HEK293 (cell line): Measurements from ENCODE around the gene TMEM259.
A peak's percentile ranks its signal among the peaks of the same experiment; 100 is the strongest.

Experiments used
- EGR2 ChIP-seq: fragments of 450-650 bp; formaldehyde crosslinking; IDR thresholded peaks from 2 replicates; pipeline ENCODE4 v1.5.1; 2016; ENCODE audit warnings: low read depth, missing biosample characterization, missing genetic modification characterization
- GLI2 ChIP-seq: fragments of 450-650 bp; formaldehyde crosslinking; IDR thresholded peaks from 2 replicates; pipeline ENCODE4; 2017; ENCODE audit warnings: missing biosample characterization, missing genetic modification characterization, low read depth, borderline replicate concordance
- GLIS2 ChIP-seq: fragments of 450-650 bp; formaldehyde crosslinking; IDR thresholded peaks from 2 replicates; pipeline ENCODE4 v1.5.1; 2016; ENCODE audit warnings: missing biosample characterization, missing genetic modification characterization
- KLF8 ChIP-seq: fragments of 450-650 bp; formaldehyde crosslinking; IDR thresholded peaks from 2 replicates; pipeline ENCODE4 v1.5.1; 2016; ENCODE audit warnings: missing biosample characterization, missing genetic modification characterization
- KLF9 ChIP-seq: fragments of 450-650 bp; formaldehyde crosslinking; IDR thresholded peaks from 2 replicates; pipeline ENCODE4 v1.5.1; 2016; ENCODE audit warnings: missing biosample characterization, missing genetic modification characterization, low read depth
- PRDM1 ChIP-seq: fragments of 450-650 bp; formaldehyde crosslinking; IDR thresholded peaks from 2 replicates; pipeline ENCODE4; 2016; ENCODE audit warnings: missing biosample characterization, missing genetic modification characterization
- WT1 ChIP-seq: fragments of 450-650 bp; formaldehyde crosslinking; IDR thresholded peaks from 2 replicates; pipeline ENCODE4 v1.5.1; 2016; ENCODE audit warnings: missing biosample characterization, missing genetic modification characterization
- ZBTB20 ChIP-seq: fragments of 450-650 bp; formaldehyde crosslinking; IDR thresholded peaks from 2 replicates; pipeline ENCODE4 v1.5.1; 2016; ENCODE audit warnings: missing biosample characterization, missing genetic modification characterization
- ZEB2 ChIP-seq: fragments of 450-650 bp; formaldehyde crosslinking; IDR thresholded peaks from 2 replicates; pipeline ENCODE4 v1.5.1; 2016; ENCODE audit warnings: missing biosample characterization, missing genetic modification characterization
- ZFP3 ChIP-seq: fragments of 450-650 bp; formaldehyde crosslinking; IDR thresholded peaks from 2 replicates; pipeline ENCODE4 v1.5.1; 2016; ENCODE audit warnings: low read depth, missing biosample characterization, missing genetic modification characterization
- ZNF2 ChIP-seq: fragments of 450-650 bp; formaldehyde crosslinking; IDR thresholded peaks from 2 replicates; pipeline ENCODE4 v1.5.1; 2016; ENCODE audit warnings: missing biosample characterization, missing genetic modification characterization
- ZNF223 ChIP-seq: fragments of 450-650 bp; formaldehyde crosslinking; IDR thresholded peaks from 2 replicates; pipeline ENCODE4 v1.5.1; 2016; ENCODE audit warnings: missing biosample characterization, missing genetic modification characterization
- ZNF239 ChIP-seq: fragments of 450-650 bp; formaldehyde crosslinking; IDR thresholded peaks from 2 replicates; pipeline ENCODE4 v1.5.1; 2016; ENCODE audit warnings: missing biosample characterization, missing genetic modification characterization
- ZNF248 ChIP-seq: fragments of 450-650 bp; formaldehyde crosslinking; IDR thresholded peaks from 2 replicates; pipeline ENCODE4 v1.5.1; 2017; ENCODE audit warnings: missing biosample characterization, missing genetic modification characterization
- ZNF354C ChIP-seq: fragments of 450-650 bp; formaldehyde crosslinking; IDR thresholded peaks from 2 replicates; pipeline ENCODE4 v1.5.1; 2016; ENCODE audit warnings: missing biosample characterization, missing genetic modification characterization, low read depth, borderline replicate concordance
- ZNF560 ChIP-seq: fragments of 450-650 bp; formaldehyde crosslinking; IDR thresholded peaks from 2 replicates; pipeline ENCODE4 v1.5.1; 2017; ENCODE audit warnings: missing biosample characterization, missing genetic modification characterization, borderline replicate concordance
- ZNF677 ChIP-seq: fragments of 450-650 bp; IDR thresholded peaks from 2 replicates; pipeline ENCODE4 v1.5.0; 2018; ENCODE audit warnings: missing biosample characterization, mild to moderate bottlenecking, missing genetic modification characterization, moderate library complexity
- ZNF830 ChIP-seq: fragments of 450-650 bp; IDR thresholded peaks from 2 replicates; pipeline ENCODE4 v1.5.0; 2018; ENCODE audit warnings: missing biosample characterization, missing genetic modification characterization, low read depth, mild to moderate bottlenecking, moderate library complexity
- ZSCAN23 ChIP-seq: fragments of 450-650 bp; formaldehyde crosslinking; IDR thresholded peaks from 2 replicates; pipeline ENCODE4 v1.5.1; 2016; ENCODE audit warnings: missing biosample characterization, missing genetic modification characterization
- ZSCAN30 ChIP-seq: fragments of 450-650 bp; IDR thresholded peaks from 2 replicates; pipeline ENCODE4 v1.5.1; 2018; ENCODE audit warnings: missing biosample characterization, mild to moderate bottlenecking, missing genetic modification characterization, moderate library complexity
- ZXDB ChIP-seq: fragments of 450-650 bp; formaldehyde crosslinking; IDR thresholded peaks from 2 replicates; pipeline ENCODE4 v1.5.1; 2016; ENCODE audit warnings: missing biosample characterization, missing genetic modification characterization
- TF ChIP-seq, protein P1 (sequence below): fragments of 450-650 bp; formaldehyde crosslinking; IDR thresholded peaks from 2 replicates; pipeline ENCODE4 v1.5.1; 2016; ENCODE audit warnings: missing biosample characterization, missing genetic modification characterization
- TF ChIP-seq, protein P2 (sequence below): fragments of 450-650 bp; formaldehyde crosslinking; IDR thresholded peaks from 2 replicates; pipeline ENCODE4 v1.5.1; 2016; ENCODE audit warnings: missing biosample characterization, missing genetic modification characterization
- TF ChIP-seq, protein P3 (sequence below): fragments of 450-650 bp; formaldehyde crosslinking; IDR thresholded peaks from 2 replicates; pipeline ENCODE4 v1.5.1; 2016; ENCODE audit warnings: missing biosample characterization, missing genetic modification characterization
- TF ChIP-seq, protein P4 (sequence below): fragments of 450-650 bp; formaldehyde crosslinking; IDR thresholded peaks from 2 replicates; pipeline ENCODE4 v1.5.1; 2016; ENCODE audit warnings: missing biosample characterization, missing genetic modification characterization, borderline replicate concordance
- TF ChIP-seq, protein P5 (sequence below): sonication (generic); formaldehyde crosslinking; IDR thresholded peaks from 2 replicates; pipeline ENCODE4 v1.8.1; 2022; ENCODE audit warnings: mild to moderate bottlenecking, moderate library complexity, missing genetic modification reagents

Gene TMEM259

DNA sequence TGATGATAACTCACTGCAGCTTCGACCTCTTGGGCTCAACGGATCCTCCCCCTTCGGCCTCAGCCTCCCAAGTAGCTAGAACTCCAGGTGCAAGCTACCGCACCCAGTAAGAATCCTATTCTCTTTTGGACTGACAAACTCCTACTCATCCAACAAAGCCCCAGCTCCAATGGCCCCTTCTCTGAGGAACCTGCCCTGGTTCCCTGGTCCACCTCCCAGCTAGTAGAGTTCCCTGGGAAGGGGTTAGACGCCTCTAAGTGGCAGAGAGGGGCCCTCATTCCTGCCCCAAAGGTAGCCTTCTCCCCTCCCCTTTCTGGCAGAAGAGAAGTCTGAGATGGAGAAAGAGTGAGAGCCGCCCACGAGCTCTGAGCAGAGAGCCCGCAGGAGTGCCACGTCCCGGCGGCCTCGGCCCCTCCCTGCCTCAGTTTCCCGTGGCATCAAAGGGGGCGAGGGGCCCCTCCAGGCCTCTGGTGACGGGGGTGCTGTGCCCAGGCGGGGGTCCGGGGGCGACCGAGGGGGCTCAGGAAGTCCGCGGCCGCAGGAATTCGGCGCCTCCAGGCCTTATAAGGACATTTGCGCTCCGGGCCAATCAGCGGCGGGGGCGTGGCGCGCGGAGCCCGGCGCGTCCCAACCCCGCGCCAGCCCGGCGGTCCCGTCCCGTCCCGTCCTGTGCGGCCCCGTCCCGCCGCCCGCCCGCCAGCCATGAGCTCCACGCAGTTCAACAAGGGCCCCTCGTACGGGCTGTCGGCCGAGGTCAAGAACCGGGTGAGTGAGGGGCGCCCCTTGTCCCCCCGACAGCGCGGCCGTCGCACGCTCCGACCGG, 5.2 kb upstream of the TMEM259 start, which contains the start of gene CNN2 (continued):
- TF ChIP-seq, protein P1, sequence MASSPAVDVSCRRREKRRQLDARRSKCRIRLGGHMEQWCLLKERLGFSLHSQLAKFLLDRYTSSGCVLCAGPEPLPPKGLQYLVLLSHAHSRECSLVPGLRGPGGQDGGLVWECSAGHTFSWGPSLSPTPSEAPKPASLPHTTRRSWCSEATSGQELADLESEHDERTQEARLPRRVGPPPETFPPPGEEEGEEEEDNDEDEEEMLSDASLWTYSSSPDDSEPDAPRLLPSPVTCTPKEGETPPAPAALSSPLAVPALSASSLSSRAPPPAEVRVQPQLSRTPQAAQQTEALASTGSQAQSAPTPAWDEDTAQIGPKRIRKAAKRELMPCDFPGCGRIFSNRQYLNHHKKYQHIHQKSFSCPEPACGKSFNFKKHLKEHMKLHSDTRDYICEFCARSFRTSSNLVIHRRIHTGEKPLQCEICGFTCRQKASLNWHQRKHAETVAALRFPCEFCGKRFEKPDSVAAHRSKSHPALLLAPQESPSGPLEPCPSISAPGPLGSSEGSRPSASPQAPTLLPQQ (tag by site-specific recombination): peak; percentile 19; the same call in 1 of the 2 replicates
- TF ChIP-seq, protein P2, sequence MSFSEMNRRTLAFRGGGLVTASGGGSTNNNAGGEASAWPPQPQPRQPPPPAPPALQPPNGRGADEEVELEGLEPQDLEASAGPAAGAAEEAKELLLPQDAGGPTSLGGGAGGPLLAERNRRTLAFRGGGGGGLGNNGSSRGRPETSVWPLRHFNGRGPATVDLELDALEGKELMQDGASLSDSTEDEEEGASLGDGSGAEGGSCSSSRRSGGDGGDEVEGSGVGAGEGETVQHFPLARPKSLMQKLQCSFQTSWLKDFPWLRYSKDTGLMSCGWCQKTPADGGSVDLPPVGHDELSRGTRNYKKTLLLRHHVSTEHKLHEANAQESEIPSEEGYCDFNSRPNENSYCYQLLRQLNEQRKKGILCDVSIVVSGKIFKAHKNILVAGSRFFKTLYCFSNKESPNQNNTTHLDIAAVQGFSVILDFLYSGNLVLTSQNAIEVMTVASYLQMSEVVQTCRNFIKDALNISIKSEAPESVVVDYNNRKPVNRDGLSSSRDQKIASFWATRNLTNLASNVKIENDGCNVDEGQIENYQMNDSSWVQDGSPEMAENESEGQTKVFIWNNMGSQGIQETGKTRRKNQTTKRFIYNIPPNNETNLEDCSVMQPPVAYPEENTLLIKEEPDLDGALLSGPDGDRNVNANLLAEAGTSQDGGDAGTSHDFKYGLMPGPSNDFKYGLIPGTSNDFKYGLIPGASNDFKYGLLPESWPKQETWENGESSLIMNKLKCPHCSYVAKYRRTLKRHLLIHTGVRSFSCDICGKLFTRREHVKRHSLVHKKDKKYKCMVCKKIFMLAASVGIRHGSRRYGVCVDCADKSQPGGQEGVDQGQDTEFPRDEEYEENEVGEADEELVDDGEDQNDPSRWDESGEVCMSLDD: no peak
- TF ChIP-seq ZEB2 (tag by site-specific recombination): 0 out of 2 replicates have a peak, but pooled peaks have one; percentile 49
- TF ChIP-seq ZNF223 (tag by site-specific recombination): no peak
- TF ChIP-seq ZNF830 (tag by site-specific recombination): no peak
- peak; percentile 20; the same call in 1 of the 2 replicates for TF ChIP-seq ZXDB (tag by site-specific recombination)
- no peak for TF ChIP-seq ZNF2
- no peak for TF ChIP-seq KLF8 (tag by site-specific recombination)
- TF ChIP-seq, protein P3, sequence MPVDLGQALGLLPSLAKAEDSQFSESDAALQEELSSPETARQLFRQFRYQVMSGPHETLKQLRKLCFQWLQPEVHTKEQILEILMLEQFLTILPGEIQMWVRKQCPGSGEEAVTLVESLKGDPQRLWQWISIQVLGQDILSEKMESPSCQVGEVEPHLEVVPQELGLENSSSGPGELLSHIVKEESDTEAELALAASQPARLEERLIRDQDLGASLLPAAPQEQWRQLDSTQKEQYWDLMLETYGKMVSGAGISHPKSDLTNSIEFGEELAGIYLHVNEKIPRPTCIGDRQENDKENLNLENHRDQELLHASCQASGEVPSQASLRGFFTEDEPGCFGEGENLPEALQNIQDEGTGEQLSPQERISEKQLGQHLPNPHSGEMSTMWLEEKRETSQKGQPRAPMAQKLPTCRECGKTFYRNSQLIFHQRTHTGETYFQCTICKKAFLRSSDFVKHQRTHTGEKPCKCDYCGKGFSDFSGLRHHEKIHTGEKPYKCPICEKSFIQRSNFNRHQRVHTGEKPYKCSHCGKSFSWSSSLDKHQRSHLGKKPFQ (tag by site-specific recombination): no peak
- 0 out of 2 replicates have a peak, but pooled peaks have one; percentile 25 for TF ChIP-seq ZNF677 (tag by site-specific recombination)
- TF ChIP-seq, protein P4, sequence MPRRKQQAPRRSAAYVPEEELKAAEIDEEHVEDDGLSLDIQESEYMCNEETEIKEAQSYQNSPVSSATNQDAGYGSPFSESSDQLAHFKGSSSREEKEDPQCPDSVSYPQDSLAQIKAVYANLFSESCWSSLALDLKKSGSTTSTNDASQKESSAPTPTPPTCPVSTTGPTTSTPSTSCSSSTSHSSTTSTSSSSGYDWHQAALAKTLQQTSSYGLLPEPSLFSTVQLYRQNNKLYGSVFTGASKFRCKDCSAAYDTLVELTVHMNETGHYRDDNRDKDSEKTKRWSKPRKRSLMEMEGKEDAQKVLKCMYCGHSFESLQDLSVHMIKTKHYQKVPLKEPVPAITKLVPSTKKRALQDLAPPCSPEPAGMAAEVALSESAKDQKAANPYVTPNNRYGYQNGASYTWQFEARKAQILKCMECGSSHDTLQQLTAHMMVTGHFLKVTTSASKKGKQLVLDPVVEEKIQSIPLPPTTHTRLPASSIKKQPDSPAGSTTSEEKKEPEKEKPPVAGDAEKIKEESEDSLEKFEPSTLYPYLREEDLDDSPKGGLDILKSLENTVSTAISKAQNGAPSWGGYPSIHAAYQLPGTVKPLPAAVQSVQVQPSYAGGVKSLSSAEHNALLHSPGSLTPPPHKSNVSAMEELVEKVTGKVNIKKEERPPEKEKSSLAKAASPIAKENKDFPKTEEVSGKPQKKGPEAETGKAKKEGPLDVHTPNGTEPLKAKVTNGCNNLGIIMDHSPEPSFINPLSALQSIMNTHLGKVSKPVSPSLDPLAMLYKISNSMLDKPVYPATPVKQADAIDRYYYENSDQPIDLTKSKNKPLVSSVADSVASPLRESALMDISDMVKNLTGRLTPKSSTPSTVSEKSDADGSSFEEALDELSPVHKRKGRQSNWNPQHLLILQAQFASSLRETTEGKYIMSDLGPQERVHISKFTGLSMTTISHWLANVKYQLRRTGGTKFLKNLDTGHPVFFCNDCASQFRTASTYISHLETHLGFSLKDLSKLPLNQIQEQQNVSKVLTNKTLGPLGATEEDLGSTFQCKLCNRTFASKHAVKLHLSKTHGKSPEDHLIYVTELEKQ (tag by site-specific recombination): no peak
- TF ChIP-seq GLI2 (tag by site-specific recombination): no peak
- 0 out of 2 replicates have a peak, but pooled peaks have one; percentile 42 for TF ChIP-seq ZSCAN30 (tag by site-specific recombination)
- TF ChIP-seq, protein P5, sequence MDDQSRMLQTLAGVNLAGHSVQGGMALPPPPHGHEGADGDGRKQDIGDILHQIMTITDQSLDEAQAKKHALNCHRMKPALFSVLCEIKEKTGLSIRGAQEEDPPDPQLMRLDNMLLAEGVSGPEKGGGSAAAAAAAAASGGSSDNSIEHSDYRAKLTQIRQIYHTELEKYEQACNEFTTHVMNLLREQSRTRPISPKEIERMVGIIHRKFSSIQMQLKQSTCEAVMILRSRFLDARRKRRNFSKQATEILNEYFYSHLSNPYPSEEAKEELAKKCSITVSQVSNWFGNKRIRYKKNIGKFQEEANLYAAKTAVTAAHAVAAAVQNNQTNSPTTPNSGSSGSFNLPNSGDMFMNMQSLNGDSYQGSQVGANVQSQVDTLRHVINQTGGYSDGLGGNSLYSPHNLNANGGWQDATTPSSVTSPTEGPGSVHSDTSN (CRISPR knock-in tag): no peak
- no peak for TF ChIP-seq ZNF354C (tag by site-specific recombination)
- peak; percentile 71 for TF ChIP-seq GLIS2 (tag by site-specific recombination)
- peak; percentile 36; the same call in 1 of the 2 replicates for TF ChIP-seq WT1 (tag by site-specific recombination)
- peak; percentile 48 for TF ChIP-seq KLF9 (tag by site-specific recombination)
- peak; percentile 98 for TF ChIP-seq ZNF239 (tag by site-specific recombination)
- no peak for TF ChIP-seq PRDM1 (tag by site-specific recombination)
- peak; percentile 56; the same call in 1 of the 2 replicates for TF ChIP-seq ZBTB20 (tag by site-specific recombination)
- TF ChIP-seq EGR2: 0 out of 2 replicates have a peak, but pooled peaks have one; percentile 15
- no peak for TF ChIP-seq ZSCAN23 (tag by site-specific recombination)
- no peak for TF ChIP-seq ZNF248
- no peak for TF ChIP-seq ZNF560
- TF ChIP-seq ZFP3 (tag by site-specific recombination): peak; percentile 100
